Testis (tissue), 3 donors: ENCODE measurements around the gene RAI1. TPM values are rescaled to one million over a fixed set of nuclear protein-coding genes. Genes with fewer than 3 reads are reported as not detected.

Source experiments
- DNase-seq: peaks from one replicate; pipeline ENCODE4 v3.0.0-alpha.2; 2019
- H3K27ac ChIP-seq, 2 donors: fragments of 200-600 bp; sonication (generic); one replicate each; pipeline ENCODE4 v1.5.1; 2019
- H3K27me3 ChIP-seq: fragments of 200-600 bp; sonication (generic); one replicate; pipeline ENCODE4 v1.5.1; 2019
- H3K36me3 ChIP-seq: fragments of 200-600 bp; sonication (generic); one replicate; pipeline ENCODE4 v1.5.1; 2017; ENCODE audit warnings: low read depth; ENCODE audit errors: missing control alignments
- H3K4me1 ChIP-seq: fragments of 200-600 bp; sonication (generic); one replicate; pipeline ENCODE4 v1.5.1; 2019
- H3K4me3 ChIP-seq, 2 donors: fragments of 200-600 bp; sonication (generic); one replicate each; pipeline ENCODE4 v1.5.1; 2017 to 2019
- H3K9me3 ChIP-seq: fragments of 200-600 bp; sonication (generic); one replicate; pipeline ENCODE4 v1.5.1; 2017
- POLR2A ChIP-seq: fragments of 450-650 bp; IDR thresholded peaks from one replicate; pipeline ENCODE4 v1.6.1; 2017; ENCODE audit warnings: antibody characterized with exemption, mild to moderate bottlenecking, moderate library complexity
- WGBS, 2 donors: methylation state at CpG; one replicate each; pipeline ENCODE4 v1.1.5; 2018; 5-methylcytosine and 5-hydroxymethylcytosine counted together
- intact Hi-C: fragments of 100-400 bp; cut with DNase I; formaldehyde crosslinking; loops from one replicate; pipeline ENCODE4 v1.15.1; 2023; ENCODE audit warnings: low total_unique reads
- polyA plus RNA-seq: library from polyadenylated mRNA; stranded (reverse); fragments of 350-450 nt; fragmentation: Illumina TruSeq; extraction: RNeasy Lipid Tissue Mini Kit (QIAGEN cat#74804); gene quantifications from one replicate; pipeline ENCODE4 v1.2.3, GENCODE V29; 2014; ENCODE audit warnings: low read depth, low replicate concordance; ENCODE audit not compliant: insufficient read depth
- total RNA-seq, 2 donors: library from RNA; depleted of rRNA; stranded (reverse); fragments of >200 nt; gene quantifications; one replicate each; pipeline ENCODE4 v1.2.3, GENCODE V29; 2016
- TF ChIP-seq, protein P1 (sequence below), 3 experiments: fragments of 450-650 bp in 2 of 3; fragments of 200-600 bp in 1 of 3; sonication (generic) in 1 of 3; IDR thresholded peaks; one replicate each; pipeline ENCODE4 v1.5.1; 2016 to 2019; ENCODE audit warnings: antibody characterized with exemption in 3 of 3, mild to moderate bottlenecking in 2 of 3, moderate library complexity in 1 of 3

RAI1 gene
- total and polyA plus RNA-seq, 3 donors from 2014 or later: 17.5 to 44.5 (median 42.8) TPM

DNA sequence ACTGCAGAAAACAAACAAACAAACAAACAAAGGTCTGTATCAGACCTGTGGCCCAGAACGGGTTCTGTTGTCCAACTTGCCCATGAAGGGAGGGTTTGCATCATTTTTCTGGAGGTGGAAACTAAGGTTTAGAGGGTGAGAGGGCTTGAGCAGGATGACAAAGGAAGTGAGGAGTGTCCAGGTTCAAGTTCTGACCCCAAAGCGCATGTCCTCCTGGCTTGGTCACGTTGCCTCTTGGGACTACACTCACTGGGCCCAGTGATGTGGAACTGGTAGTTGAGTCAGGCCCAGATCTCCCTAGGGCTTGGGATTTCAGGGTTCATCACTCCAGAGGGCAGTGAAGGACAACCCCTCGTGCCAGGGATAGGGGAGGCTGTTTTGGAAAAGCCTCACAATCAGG lies 153.7 kb downstream of the RAI1 start:
- 76 to 79% methylated on average over 3 to 4 of the region's 4 CpGs for WGBS, 2 donors
- H3K4me1 ChIP-seq: peaks cover 59% of the 10 kb centered on the region
- no peaks in the 10 kb centered on the region for H3K9me3 ChIP-seq
- H3K27me3 ChIP-seq: no peaks in the 10 kb centered on the region
- H3K36me3 ChIP-seq: no peaks in the 10 kb centered on the region
- intact Hi-C loops: no loop called here
- TF ChIP-seq, protein P1, sequence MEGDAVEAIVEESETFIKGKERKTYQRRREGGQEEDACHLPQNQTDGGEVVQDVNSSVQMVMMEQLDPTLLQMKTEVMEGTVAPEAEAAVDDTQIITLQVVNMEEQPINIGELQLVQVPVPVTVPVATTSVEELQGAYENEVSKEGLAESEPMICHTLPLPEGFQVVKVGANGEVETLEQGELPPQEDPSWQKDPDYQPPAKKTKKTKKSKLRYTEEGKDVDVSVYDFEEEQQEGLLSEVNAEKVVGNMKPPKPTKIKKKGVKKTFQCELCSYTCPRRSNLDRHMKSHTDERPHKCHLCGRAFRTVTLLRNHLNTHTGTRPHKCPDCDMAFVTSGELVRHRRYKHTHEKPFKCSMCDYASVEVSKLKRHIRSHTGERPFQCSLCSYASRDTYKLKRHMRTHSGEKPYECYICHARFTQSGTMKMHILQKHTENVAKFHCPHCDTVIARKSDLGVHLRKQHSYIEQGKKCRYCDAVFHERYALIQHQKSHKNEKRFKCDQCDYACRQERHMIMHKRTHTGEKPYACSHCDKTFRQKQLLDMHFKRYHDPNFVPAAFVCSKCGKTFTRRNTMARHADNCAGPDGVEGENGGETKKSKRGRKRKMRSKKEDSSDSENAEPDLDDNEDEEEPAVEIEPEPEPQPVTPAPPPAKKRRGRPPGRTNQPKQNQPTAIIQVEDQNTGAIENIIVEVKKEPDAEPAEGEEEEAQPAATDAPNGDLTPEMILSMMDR (IDR thresholded peaks at IDR 0.05): no peak
- TF ChIP-seq POLR2A: no peak
- H3K27ac ChIP-seq: peak overlapping the region in 1 of 2 donors; percentile 98
- no peak overlapping the region for H3K4me3 ChIP-seq
- DNase-seq: no peak

DNA sequence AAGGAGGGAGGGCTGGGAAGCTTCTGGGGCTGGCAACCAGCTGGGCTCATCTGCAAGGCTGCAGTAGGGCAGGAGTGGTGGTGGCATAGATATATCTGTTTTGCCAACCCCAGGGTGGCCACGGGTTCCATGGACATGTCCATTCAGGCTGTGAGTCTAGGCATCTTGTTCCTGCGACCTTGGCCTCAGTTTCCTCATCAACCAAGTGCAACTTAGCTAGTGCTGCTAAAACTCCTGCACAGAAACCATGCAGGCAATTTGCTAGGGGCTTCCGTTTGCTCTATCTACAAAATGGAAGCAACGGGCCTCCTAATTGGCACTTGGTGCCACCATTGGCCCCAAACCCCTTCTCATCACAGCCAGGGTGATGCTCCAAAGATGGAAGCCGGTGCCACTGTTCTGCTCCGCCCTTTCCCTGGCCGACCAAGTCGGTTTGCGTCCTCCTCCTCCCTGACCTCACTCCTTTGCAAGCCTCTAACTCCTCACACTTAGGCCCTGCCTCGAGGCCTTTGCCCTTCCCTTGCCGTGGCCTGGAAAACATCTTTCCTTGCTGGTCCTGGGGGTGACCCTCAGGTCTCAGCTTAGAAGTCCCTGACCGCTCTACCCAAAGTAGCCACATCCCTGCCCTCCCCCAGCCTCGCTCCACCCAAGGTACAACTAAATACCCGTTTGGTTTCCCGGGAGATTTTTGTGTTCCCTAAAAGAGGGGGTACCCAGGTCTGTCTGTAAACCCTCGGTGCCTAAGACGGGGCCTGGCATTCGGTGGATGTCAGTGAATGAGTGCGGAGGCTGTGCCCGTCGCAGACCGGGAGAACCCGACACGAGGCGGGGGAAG lies 154.4 kb downstream of the RAI1 start:
- H3K4me1 ChIP-seq: peaks cover 62% of the 10 kb centered on the region
- no peaks in the 10 kb centered on the region for H3K9me3 ChIP-seq
- H3K27ac ChIP-seq: peak overlapping the region; percentile 95 to 98
- H3K4me3 ChIP-seq: peak overlapping the region; percentile 87 to 96
- no peaks in the 10 kb centered on the region for H3K27me3 ChIP-seq
- no peak for DNase-seq
- WGBS, 2 donors: 18 to 25% methylated on average over 13 to 24 of the region's 25 CpGs
- no peak for TF ChIP-seq POLR2A
- TF ChIP-seq, protein P1 (IDR thresholded peaks at IDR 0.05): no peak
- no peaks in the 10 kb centered on the region for H3K36me3 ChIP-seq
- intact Hi-C loops: no loop called here

DNA sequence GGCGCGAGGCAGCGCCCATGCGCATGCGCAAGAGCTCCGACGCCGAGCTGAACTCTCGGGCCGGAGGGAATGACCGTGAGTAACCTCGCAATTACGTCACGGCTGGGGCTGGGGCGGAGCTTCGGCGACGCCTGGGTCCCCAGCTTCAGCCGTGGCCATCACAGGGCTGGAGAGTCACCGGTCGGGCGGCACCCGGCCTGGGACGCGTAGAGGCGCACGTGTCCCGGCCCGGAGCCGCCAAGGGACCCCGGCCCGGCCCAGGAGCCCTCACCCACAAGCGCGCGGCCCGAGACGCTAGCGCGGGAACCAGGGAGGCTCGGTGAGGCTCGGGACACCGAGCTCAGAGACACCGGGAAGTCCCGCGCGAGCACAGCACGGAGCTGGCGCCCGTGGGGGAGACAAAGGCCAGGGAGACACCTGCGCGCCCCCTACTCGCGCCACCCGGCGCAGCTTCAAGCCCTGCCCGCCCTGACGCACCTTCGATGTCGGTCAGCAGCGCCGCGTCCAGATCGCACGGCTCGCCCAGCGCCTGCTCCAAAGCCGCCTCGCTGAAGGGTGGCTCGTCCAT lies 155.1 kb downstream of the RAI1 start:
- intact Hi-C loops: no loop called here
- Histone ChIP-seq H3K36me3 (no peaks in the 10 kb centered on the region), H3K4me3 (peak overlapping the region; percentile 87 to 96), H3K27ac (peak overlapping the region; percentile 95 to 98), H3K4me1 (peaks cover 67% of the 10 kb centered on the region), H3K9me3 (no peaks in the 10 kb centered on the region), H3K27me3 (no peaks in the 10 kb centered on the region)
- DNase-seq: peak; percentile 98
- peak; percentile 95 for TF ChIP-seq POLR2A
- TF ChIP-seq, protein P1 (IDR thresholded peaks at IDR 0.05): peak in 1 of 3 experiments; percentile 12
- 1% methylated on average over 63 of the region's 69 CpGs; no CpG with 5 or more reads in 1 of the 2 donors for WGBS, 2 donors

DNA sequence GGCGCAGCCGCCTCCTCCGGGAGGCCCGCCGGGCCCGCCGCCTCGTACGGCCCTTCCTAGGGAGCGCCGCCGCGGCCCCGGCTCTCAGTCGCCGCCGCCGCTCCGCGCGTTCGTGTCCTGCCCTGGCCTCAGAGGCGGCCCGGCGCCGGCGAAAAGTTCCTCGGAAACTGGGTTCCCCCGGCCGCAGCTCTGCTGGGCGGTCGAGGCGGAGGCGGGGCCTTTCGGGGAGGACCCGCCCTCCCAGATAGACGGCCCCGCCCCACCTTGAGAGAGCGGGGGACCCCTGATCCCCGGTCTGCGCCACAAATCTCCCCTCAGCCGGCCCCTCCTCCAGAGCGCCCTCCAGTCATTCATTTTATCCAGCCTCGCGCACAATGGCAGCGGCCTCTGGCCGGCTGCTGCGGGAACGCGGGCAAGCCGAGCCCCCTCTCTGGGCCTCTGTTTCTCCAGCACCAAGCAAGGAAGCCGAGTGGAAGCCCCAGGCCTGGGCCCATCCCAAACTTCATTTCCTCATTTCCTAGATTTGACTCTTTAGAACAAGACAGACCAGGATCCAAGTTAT lies 155.6 kb downstream of the RAI1 start, which contains the start of gene SREBF1:
Gene SREBF1, minus strand, starts transcription at position 169 of the 562 bp plus-strand sequence. CDS start 169 bp downstream, outside the sequence.
- peak within 1 kb of the TSS; percentile 87 to 96 for H3K4me3 ChIP-seq
- intact Hi-C loops: no loop called here
- peak; percentile 68 for DNase-seq
- peak within 1 kb of the TSS; percentile 95 to 98 for H3K27ac ChIP-seq
- WGBS, 2 donors: 7 to 21% methylated on average over 10 to 34 of the region's 52 CpGs
- H3K9me3 ChIP-seq: no peaks in the 10 kb centered on the region
- TF ChIP-seq, protein P1 (IDR thresholded peaks at IDR 0.05): no peak
- no peak for TF ChIP-seq POLR2A
- H3K27me3 ChIP-seq: no peaks in the 10 kb centered on the region
- H3K4me1 ChIP-seq: peaks cover 68% of the 10 kb centered on the region
- H3K36me3 ChIP-seq: no peaks in the 10 kb centered on the region
